Limb (tissue), 2 donors: ENCODE results near the gene ABL1.

Experiments
- DNase-seq, 2 donors: peaks; one replicate each; pipeline ENCODE4 v3.0.0-alpha.2; 2016; ENCODE audit errors: extremely low spot score in 2 of 2

Gene ABL1

DNA sequence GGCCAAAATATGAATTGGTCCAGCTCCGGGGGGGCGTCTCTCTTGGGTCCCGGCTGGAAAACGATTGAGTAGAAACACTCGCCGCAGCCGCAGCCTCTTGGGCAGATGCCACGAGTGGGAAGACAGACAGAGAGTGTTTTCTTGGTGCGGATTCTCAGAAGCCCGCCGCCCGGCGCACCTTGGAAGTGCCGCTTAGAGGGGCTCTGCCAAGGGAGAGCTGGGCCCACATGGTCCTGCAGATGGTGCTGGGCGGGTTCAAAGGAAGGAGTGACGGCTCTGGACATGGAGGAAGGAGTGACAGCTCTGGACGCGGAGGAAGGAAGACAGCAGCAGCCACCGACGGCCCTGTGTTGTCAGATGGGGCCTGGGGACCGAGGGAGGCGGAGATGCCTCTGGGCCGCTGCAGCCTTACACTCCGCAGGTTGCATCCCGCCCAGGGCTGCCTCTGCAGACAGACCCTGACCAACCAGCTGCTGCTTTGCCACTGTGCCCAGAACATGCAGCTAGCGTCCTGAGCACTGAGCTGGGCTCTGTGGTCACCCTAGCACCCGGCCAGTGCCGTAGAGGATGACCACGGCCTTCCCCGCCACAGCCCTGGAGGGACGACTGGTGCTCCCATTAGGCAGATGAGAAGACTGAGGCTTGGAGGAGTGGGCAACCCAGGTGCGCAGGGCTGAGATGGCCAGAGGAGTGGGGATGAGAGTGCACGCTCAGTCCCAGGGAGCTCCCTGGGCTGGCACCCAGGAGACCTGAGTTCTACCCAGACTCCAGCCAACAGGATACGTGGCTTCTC is 82.3 kb downstream of the ABL1 start:
- no peak for DNase-seq

DNA sequence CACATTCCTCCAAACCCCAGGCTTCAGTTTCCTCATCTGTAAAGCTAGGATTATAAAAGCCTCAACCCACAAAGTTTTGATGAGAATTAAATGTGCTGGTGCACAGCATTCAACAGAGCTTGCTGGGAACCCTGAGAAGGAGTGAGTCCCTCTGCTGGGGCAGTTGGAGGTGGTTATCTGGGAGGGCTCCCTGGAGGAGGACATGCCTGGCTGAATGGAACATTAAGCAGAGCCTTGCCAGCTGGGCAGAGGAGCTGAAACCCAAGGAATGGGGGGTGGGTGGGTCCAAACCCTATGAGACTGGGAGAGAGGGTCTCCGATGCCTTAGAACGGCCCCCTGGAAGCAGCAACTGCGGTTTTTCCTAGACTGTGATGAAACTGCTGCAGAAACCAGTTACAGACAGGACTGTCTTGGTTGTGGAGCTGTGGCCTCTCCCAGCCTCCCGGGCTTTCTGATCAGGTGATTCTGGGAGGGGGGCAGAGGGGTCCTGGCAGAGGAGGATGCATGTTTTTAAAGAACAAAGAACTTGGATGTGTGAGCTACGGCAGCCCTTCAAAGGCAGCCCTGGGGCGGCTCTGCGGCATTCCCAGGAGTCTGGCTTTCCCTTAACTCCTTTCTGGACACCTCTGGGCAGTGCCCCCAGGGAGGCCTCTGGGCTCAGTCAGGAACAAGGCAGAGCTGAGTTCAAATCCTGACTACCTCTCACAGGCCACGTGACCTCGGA is 83.2 kb downstream of the ABL1 start:
- DNase-seq = no peak

DNA sequence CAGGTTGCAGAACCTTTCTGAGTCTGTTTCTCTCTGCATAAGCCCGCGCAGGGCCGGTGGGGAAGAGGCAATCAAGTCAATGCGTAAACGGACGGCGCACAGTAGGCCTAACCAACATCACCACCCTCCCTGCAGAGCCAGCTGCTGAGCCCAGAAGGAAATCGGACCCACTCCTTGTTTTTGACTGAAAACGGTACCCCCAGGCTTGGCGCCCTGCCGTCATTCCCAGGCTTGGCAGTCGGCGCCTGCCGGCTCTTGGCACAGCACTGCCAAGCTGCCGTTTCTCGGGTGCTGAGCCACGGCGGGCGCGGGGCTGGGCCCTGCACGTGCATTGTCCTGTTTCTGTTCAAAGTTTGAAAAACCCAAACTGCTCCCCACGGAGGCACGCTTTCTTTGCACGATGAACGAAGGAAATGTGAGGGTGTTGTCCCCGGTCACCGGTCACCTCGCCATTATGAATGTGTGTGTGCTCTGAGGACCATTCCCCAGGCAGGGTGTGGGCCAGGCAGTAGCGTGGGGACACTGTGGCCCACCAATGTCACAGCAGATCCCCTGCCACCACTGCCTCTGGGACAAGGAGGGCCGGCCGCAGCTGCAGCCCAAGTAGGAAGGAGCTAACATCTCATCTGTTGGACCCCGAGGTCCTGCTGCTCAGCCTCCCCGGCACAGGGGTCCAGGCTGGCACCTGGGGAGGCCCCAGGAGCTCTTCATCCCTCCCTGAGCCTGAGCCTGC is 83.9 kb downstream of the ABL1 start:
- no peak for DNase-seq

DNA sequence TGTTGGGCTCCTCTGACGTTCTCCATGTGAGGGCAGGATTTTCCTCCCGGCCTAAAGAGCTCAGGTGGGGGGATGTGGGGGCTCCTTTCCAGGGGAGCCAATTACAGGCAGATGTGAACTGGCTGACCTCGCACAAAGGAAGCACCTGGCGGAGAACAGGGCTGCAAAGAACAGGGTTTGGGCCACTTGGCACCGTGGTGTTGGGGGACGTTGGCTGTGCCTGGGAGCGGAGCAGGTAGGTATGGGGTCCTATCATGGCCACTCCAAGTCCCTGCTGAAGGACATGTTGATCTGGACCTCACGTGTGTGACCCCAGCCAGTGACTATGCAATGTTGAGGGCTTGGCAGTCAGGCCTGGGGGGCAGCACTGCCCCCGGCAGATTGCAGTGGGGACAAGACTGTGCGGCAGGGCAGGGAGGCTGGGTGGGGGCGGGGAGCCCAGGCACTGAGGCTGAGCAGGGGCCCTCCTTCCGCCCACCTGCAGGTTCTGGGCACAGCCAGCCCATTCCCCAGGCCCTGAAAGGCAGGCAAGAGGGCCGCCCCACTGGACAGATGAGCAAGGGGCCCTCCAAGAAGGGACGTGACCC is 84.6 kb downstream of the ABL1 start:
- DNase-seq = no peak

DNA sequence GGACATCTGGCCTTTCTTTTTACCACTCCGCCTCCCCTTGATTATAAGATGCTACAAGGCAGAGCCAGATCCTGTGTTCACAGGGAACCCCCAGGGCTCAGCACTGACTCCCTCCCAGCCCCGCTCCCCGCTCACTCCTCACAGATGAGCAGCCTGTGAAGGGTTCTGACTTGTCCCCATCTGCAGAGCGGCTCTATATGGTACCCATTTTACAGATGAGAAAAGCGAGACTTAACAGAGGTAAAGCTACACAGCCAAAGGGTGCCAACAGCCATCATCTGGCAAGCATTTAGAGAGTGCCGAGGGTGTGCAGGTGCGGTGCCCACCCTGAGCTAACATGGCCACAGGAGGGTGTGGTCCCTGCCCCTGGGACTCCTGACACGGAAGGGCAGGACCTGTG is 85.2 kb downstream of the ABL1 start:
- no peak for DNase-seq

DNA sequence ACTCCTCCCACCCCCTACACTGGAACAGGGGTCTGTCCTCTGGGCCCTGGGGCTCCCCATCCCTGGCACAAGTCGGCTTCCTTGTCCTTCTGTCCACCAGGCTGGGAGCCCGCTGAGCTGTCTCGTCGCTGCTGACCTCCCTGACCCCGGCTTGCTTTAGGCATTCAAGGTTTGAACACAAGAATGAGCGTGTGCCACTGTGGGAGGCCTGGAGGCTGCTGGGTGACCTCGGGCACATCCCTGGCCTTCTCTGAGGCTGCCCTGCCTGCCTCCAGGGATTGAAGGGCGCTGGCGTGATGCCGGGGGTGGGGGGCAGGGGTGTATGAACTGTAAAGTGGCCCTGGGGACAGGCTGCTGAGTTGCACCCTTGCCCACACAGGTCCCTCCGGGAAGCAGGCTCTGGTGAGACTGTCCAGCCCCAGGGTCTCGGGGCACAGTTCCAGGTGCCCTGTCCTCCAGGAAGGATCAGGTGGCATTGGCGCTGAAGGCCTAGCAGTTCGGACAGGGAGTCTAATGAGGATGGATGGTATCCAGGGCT is 85.8 kb downstream of the ABL1 start:
- DNase-seq = no peak

DNA sequence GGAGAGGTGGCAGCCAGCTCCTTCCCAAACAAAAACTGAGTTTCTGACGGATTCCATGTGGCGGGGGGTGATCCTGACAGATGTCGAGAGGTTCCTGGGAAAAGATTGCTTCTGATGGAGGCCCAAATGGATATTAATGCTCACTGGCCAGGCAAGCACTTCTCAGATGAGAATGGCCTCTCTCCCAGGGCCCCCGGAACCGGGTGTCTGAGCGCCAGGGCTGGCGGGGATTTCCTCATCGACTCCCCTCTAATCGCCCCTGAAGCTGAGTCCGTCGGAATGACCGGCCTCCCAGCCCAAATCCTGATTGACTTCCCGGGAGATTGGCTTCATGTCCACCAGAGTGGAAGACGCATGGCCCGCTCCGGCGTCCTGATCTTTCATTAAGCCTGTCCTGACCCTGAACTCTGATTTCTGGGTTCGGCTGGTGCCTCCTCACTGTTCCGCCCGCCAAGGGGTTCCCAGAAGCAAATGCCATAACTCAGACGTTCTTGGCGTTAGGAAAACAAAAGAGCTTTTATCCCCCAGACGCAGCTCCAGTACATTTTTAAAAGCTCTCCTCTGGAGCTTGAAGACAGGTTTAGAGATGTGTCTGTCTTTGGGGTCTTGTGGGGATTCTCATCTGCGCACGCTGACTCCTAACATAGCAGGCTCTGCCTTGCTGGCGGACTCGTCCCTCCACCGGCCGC is 86.4 kb downstream of the ABL1 start:
- no peak for DNase-seq

DNA sequence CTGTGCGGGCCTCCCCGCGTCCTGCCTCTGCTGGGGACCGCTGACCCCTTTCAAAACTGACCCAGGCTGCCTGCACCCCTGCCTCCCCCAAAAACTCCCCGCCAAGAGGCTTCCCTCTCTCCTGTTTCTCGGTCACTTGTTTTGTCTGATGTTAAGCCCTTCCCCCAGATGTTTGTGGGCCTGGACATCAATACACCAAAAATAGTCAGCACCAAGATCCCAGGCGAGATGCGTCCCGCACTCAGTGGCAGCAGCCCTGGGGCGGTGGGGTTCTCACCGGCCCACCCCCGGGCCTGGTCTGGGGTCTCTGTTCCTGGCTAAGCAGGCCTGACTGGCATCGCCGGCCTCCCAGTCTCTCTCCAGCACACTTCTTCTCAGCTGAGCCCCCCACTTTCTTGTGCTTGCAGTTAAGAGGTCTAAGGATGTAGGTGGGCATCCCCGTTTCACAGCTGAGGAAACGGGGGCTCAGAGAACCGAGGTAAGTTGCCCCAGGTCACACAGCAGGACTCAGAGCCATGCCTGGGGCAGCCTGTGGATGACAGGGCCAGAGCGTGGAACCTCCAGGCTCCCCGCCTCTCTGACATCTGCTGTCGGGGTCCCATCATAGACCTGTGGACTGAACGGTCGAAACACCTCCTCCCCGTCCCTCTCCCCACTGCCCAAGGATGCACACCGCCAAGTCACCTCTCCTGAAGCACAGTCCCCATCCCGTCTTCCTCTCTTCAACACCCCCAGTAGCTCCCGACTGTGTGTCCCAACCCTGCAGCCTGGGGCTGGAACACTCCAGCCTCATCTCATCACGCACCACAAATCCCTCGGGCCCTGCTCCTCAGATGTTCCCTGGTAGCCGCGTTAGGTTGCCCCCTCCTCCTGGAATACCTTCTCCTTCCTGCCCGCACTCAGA is 87.2 kb downstream of the ABL1 start:
- DNase-seq = no peak

DNA sequence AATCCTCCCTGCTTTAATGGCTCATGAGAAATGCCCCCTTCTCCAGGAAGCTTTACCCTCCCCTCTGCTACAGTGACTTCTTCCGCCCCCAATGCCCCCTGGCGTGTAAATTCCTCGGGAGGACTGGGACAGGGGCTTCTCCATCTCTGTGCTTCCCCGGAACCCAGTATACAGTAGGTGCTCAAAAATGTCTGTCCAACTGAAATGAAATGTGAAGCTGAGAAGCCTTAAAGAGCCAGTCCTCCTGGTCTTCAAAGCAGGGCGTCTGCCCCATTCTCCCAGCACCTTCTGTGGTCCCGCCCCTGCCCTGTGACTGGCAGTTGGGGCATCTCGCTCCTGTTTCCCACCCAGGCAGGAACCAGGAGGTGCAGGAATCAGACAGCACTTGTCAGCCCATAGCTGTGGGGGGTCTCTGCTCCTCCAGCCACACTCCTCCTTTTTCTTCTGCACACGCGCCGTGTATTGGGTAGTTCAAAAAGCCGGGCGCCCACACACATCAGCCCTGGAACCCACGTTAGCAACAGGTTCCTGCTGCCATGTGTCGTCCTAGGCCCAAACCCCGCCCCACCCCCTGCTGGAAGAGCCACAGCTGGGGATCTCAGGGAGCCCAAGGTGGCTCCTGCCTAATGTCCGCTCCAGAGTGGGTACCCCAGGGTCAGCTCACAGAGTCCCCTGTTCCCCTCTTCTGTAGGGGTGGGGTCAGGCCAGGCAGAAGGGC is 88.0 kb downstream of the ABL1 start:
- DNase-seq = no peak

DNA sequence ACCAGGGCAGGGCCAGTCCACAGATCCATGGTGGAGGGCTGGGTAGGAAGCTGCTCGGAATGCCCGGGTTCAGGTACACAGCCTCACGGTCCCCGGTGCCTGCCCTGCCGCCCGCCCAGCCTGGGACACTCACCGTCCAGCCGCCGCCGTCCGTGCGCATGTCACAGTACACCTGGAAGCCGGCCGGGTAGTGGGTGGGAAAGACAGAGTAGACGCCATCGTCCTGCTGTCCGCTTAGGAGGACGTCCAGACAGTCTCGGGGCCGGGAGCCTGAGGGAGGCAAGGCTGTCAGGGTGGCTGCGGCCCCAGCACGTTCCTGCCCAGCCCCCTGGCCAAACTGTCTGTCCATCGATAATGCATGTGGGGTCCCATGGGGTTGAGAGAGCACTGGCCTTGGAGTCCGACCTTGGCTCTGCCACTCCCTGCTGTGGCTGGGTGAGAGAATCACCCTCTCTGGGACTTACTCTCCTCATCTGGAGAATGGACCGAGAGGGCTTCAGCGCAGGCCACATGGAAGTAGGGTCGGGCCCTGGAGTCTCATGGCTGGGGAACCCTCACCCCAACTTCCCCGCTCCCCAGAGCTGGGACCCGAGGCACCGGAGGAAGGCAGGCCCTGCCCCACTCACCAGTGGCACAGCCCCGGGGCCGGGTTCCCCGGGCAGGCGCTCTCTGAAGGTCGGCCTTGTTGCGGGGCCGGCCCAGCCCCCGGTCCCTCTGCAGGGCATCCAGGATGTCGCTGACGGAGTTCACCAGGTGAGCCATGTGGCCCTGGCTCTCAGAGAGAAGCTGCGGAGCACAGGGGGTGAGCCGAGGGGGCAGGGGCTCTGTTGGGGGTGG is 88.8 kb downstream of the ABL1 start:
- DNase-seq = no peak

DNA sequence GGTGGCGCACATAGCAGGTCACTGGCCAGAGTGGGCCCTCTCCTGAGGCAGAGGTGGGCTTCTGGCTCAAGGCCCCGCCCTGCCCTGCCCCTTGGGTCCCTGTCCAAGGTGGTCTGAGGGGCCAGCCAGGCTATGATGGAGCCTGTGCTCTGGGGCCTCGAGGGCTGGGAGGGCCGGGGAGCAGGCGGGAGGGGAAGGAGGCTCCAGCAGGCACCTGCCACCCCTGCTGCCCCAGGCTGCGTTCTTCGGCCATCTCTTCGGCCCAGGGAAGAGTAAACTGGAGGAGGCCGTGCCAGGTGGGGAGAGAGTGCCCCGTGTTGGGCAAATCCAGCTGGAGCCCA is 89.4 kb downstream of the ABL1 start:
- no peak for DNase-seq

DNA sequence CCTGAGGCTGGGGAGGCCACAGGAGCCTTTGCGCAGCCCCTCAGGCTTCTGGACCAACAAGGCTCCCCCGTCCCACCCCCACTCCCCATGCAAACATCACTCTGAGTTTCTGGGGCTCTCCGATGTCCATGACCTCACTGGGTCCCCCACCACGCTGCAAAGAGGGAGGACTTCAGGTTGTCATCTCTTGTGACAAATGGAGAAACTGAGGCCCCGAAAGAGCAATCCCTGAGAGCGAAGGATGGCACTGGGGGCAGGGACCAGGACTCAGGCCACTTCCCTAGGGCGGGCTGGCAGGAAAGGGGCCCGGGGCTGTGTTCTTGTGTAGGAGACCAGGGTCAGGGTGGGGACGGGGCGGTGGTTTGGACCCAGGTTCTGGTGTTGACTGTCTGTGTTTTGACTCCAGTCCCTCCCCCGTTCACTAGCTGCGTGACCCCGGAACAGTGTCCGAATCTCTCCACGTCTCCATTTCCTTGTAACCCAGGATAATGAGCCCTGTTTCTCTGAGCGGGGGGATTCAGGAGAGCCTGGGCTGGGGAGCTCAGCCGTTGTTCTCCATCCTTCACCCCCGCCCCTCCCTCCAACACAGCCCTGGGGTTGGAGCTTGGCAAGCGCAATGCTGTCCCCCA is 90.1 kb downstream of the ABL1 start:
- no peak for DNase-seq

DNA sequence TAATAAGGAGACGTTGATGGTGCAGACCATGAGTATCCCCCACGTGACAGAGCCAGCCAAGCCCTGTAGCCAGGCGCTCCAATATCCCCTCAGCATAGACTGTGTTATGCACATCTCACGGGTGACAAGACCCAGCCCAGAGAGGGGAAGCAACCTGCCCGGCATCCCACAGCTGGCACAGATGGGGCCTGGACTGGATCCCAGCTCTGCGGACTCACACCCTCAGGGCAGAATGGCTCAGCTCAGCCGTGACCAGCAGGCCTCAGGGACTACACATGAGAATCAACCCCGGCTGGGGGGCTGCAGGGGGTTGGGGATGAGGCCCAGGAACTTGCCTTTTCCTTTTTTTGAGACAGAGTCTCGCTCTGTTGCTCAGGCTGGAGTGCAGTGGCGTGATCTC is 92.3 kb downstream of the ABL1 start:
- no peak for DNase-seq

DNA sequence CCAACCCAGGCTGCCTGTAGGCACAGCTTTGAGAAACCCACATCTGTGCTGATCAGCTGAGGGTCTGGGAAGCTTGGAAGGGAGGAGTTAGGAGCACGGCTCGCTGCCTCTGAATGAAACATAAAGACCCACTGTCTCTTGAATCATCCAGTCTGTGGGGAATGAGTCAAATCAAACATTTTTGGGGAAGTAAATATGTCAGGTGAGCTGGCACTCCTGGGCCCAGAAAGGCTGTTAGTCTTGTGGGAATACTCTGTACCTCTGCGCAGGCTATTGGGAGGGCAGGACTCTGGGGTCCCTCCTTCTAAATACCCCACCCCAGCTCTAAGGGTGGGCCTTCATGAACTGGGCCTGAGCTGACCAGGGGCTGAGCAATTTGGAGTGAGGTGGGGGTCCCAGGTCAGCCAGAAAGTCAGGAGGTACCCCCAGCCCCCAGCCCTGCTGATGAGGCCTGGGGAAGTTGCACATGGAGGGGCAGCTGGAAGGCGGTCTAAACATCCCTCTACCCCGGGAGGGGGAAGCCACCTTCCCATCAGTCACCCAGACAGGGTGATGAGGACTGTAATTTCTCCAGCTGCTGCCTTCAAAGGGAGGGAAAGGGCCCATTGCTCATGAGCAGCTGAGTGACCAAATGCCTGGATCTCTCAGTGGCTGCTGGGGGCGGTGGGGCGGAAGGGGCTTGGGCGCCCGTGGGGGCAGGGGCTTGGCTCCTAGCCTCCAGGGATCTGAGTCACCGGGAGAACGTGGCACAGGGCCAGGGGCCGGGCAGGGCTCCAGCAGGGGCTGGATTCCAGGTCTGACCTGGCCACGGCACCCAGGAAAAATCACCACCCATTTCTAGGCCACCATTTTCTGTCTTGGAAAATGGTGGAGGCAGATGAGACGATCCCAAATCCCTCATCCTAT is 93.2 kb downstream of the ABL1 start:
- no peak for DNase-seq

DNA sequence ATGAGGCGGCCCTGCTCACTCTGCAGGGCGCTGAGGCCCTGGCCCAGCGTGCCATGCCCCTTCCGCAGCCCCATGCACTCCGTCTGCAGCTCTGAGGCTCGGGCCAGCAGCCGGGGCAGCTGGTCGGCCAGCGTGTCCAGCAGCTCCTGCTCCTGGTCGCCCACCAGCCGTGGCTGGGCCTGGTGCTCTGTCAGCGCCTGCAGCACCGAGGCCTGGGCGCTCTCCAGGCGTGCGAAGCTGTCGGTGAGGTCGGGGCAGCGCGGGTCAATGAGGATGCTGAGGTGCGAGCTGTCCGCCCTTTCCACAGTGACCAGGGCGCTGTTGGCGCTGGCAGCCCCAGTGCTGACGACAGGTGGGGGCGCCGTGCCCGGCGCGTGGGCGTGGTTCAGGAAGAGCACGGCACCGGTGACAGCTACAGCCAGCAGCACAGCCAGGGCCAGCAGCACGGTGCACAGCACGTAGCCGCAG is 94.6 kb downstream of the ABL1 start:
- DNase-seq = no peak

DNA sequence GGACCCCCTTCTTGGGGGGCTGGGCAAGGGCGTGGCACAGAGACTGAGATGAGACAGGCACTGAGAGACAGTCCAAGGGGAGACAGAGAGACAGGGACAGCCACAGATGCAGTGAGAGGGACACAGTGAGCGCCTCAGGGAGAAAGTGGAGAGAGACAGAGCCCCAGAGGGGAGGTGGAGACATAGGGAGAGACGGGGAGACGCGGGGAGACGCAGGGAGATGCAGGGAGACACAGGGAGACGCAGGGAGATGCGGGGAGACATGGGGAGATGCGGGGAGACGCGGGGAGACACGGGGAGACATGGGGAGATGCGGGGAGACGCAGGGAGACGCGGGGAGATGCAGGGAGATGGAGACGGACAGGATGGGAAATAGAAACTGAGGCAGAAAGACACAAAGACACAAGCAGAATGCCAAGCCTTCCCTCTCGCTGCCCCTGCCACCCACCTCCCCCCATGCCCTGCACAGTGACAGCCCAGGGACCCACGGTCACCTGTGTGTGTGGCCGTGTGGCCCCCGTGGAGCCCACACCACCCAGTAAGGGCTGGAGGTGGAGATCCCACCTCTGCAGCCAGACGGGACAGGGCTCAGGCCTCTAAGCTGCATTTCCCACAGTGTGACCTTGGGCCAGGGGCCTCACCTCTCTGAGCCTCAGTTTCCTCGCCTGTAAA is 95.2 kb downstream of the ABL1 start:
- no peak for DNase-seq
